Activated CD8-positive, alpha-beta T cell treated with anti-CD3 and anti-CD28 coated beads, Interleukin-2, amount 10 ng/mL, durations not matched to agents 7 days and 5 days (primary cell): ENCODE measurements around the gene PRR12. TPM values are rescaled to one million over a fixed set of nuclear protein-coding genes. Genes with fewer than 3 reads are reported as not detected.

Experiments
- ATAC-seq: fragments of 150-1000 bp; cut with Tn5 transposase; one replicate; pipeline ENCODE4 v1.10.0; 2021; ENCODE audit warnings: moderate library complexity
- CTCF ChIA-PET: fragments of 350-600 bp; sonication (Branson Sonifier 250); formaldehyde crosslinking; loops from one replicate; lab custom pipeline; 2021; ENCODE audit warnings: antibody characterized with exemption; lab: Charles Lee
- POLR2A ChIA-PET: fragments of 350-600 bp; sonication (Branson Sonifier 250); formaldehyde crosslinking; loops from one replicate; lab custom pipeline; 2021; ENCODE audit warnings: antibody characterized with exemption; lab: Charles Lee
- DNase-seq: peaks from one replicate; pipeline ENCODE4 v3.0.0-alpha.2; 2020
- H3K27ac Mint-ChIP-seq: one replicate; pipeline ENCODE4 v1.8.0; 2021; ENCODE audit warnings: mild to moderate bottlenecking, mixed read lengths
- H3K27me3 Mint-ChIP-seq: one replicate; pipeline ENCODE4 v1.8.0; 2021; ENCODE audit warnings: low read depth, mixed read lengths
- H3K36me3 Mint-ChIP-seq: one replicate; pipeline ENCODE4 v1.8.0; 2021; ENCODE audit warnings: low read depth, mixed read lengths
- H3K4me1 Mint-ChIP-seq: one replicate; pipeline ENCODE4 v1.8.0; 2021; ENCODE audit warnings: low read depth, mixed read lengths
- H3K4me3 Mint-ChIP-seq: one replicate; pipeline ENCODE4 v1.8.0; 2021; ENCODE audit warnings: mild to moderate bottlenecking, mixed read lengths
- H3K9me3 Mint-ChIP-seq: one replicate; pipeline ENCODE4 v1.8.0; 2022; ENCODE audit warnings: mixed read lengths; ENCODE audit not compliant: insufficient read depth
- total RNA-seq, 2 experiments: library from RNA; stranded (reverse); gene quantifications; one replicate each; pipeline ENCODE4 v1.2.3, GENCODE V29; 2021

The PRR12 gene
- total RNA-seq, 2 experiments from 2014 or later: 39.4 to 39.9 TPM

- CTCF ChIA-PET: interaction anchor here (0.6 to 3.3 kb wide), 14 partner anchors 10 to 110 kb away, joined by 3 to 43 read pairs (median 4); partner anchors contain the start of genes ADM5, FLT3LG, PRMT1 and RPS11
- no peak for DNase-seq
- H3K27ac Mint-ChIP-seq: peak overlapping the region; percentile 91
- H3K9me3 Mint-ChIP-seq: no peaks in the 10 kb centered on the region
- H3K4me1 Mint-ChIP-seq: peaks cover 36% of the 10 kb centered on the region
- POLR2A ChIA-PET: interaction anchor here (0.6 to 3.2 kb wide), 16 partner anchors 10 to 338 kb away, joined by 3 to 41 read pairs (median 6); partner anchors contain the start of genes BCL2L12, FCGRT, IRF3 and PRMT1
- peak; percentile 10 for ATAC-seq
- H3K36me3 Mint-ChIP-seq: peaks cover 20% of the 10 kb centered on the region
- peak overlapping the region; percentile 96 for H3K4me3 Mint-ChIP-seq
- H3K27me3 Mint-ChIP-seq: no peaks in the 10 kb centered on the region
These were observed 11.1 kb upstream of the PRR12 start for GRCh38 chr19:49579947-49580263.

- H3K4me3 Mint-ChIP-seq: peak within 1 kb of the TSS; percentile 96
- CTCF ChIA-PET: interaction anchor here (0.6 to 3.3 kb wide), 13 partner anchors 10 to 109 kb away, joined by 3 to 43 read pairs (median 4); partner anchors contain the start of genes ADM5, FLT3LG, PRMT1 and RPS11
- H3K27me3 Mint-ChIP-seq: no peaks in the 10 kb centered on the region
- peak; percentile 98 for DNase-seq
- H3K27ac Mint-ChIP-seq: peak within 1 kb of the TSS; percentile 91
- POLR2A ChIA-PET: interaction anchor here (0.6 to 3.2 kb wide), 22 partner anchors 9 to 338 kb away, joined by 3 to 41 read pairs (median 5); partner anchors contain the start of genes BCL2L12, FCGRT, IRF3 and PRMT1
- no peaks in the 10 kb centered on the region for H3K9me3 Mint-ChIP-seq
- peak; percentile 97 for ATAC-seq
- H3K36me3 Mint-ChIP-seq: peaks cover 16% of the 10 kb centered on the region
- H3K4me1 Mint-ChIP-seq: peaks cover 33% of the 10 kb centered on the region
These were observed 10.5 kb upstream of the PRR12 start, which contains the start of gene NOSIP for GRCh38 chr19:49580264-49581006. NOSIP (minus strand) TSS chr19:49580556; CDS start chr19:49560691, 19,865 bp downstream.

GRCh38 chr19:49581007-49581508, 9.9 kb upstream of the PRR12 start, which contains the start of gene PRRG2:
PRRG2 (plus strand) TSS chr19:49581316; CDS start chr19:49583220, 1,904 bp downstream.
- Mint-ChIP-seq H3K27ac (peak within 1 kb of the TSS; percentile 91), H3K4me1 (peaks cover 33% of the 10 kb centered on the region), H3K27me3 (no peaks in the 10 kb centered on the region), H3K36me3 (peaks cover 13% of the 10 kb centered on the region), H3K4me3 (peak within 1 kb of the TSS; percentile 96), H3K9me3 (no peaks in the 10 kb centered on the region)
- ChIA-PET CTCF (interaction anchor here (0.9 to 3.3 kb wide), 9 partner anchors 9 to 108 kb away, joined by 3 to 43 read pairs (median 10); partner anchors contain the start of genes FLT3LG and PRMT1), POLR2A (interaction anchor here (0.6 to 3.2 kb wide), 19 partner anchors 8 to 98 kb away, joined by 3 to 41 read pairs (median 5); partner anchors contain the start of genes BCL2L12, FCGRT, IRF3 and PRMT1)
- DNase-seq: no peak
- no peak for ATAC-seq

GRCh38 chr19:49583239-49583638, 7.7 kb upstream of the PRR12 start:
- Mint-ChIP-seq H3K36me3 (peaks cover 5% of the 10 kb centered on the region), H3K27ac (no peak overlapping the region), H3K4me1 (peaks cover 21% of the 10 kb centered on the region), H3K9me3 (no peaks in the 10 kb centered on the region), H3K4me3 (no peak overlapping the region), H3K27me3 (no peaks in the 10 kb centered on the region)
- POLR2A ChIA-PET: interaction anchor here (0.6 kb wide), 1 partner anchor 84 kb away, joined by 3 read pairs; no protein-coding TSS in a partner anchor
- ATAC-seq: no peak
- DNase-seq: no peak
- CTCF ChIA-PET: interaction anchor here (1.5 kb wide), 1 partner anchor 95 kb away, joined by 3 read pairs; no protein-coding TSS in a partner anchor

- H3K27ac Mint-ChIP-seq: no peak overlapping the region
These were observed 6.0 kb upstream of the PRR12 start for GRCh38 chr19:49585023-49585422.

GRCh38 chr19:49587227-49587626, 3.8 kb upstream of the PRR12 start:
- DNase-seq (no peak), ATAC-seq (no peak)
- POLR2A ChIA-PET: no interaction called here
- CTCF ChIA-PET: interaction anchor here (0.9 to 1.9 kb wide), 3 partner anchors 17 to 98 kb away, joined by 3 to 6 read pairs (median 5); no protein-coding TSS in a partner anchor
- Mint-ChIP-seq H3K4me3 (no peak overlapping the region), H3K27ac (no peak overlapping the region), H3K9me3 (no peaks in the 10 kb centered on the region), H3K36me3 (peaks cover 1% of the 10 kb centered on the region), H3K4me1 (peaks cover 11% of the 10 kb centered on the region), H3K27me3 (peaks cover 2% of the 10 kb centered on the region)

More at GRCh38 chr19:49585023-49585422, 6.0 kb upstream of the PRR12 start:
- H3K9me3 Mint-ChIP-seq: no peaks in the 10 kb centered on the region
- CTCF ChIA-PET: no interaction called here
- peaks cover 2% of the 10 kb centered on the region for H3K27me3 Mint-ChIP-seq
- DNase-seq: no peak
- H3K4me1 Mint-ChIP-seq: peaks cover 17% of the 10 kb centered on the region
- peaks cover 2% of the 10 kb centered on the region for H3K36me3 Mint-ChIP-seq
- ATAC-seq: no peak
- POLR2A ChIA-PET: no interaction called here
- no peak overlapping the region for H3K4me3 Mint-ChIP-seq

- CTCF ChIA-PET: interaction anchor here (1.6 kb wide), 1 partner anchor 92 kb away, joined by 5 read pairs; no protein-coding TSS in a partner anchor
These were observed 2.4 kb upstream of the PRR12 start for GRCh38 chr19:49588365-49589122.

GRCh38 chr19:49589502-49589905, 1.5 kb upstream of the PRR12 start:
- no peak for ATAC-seq
- H3K9me3 Mint-ChIP-seq: no peaks in the 10 kb centered on the region
- H3K27me3 Mint-ChIP-seq: peaks cover 2% of the 10 kb centered on the region
- H3K36me3 Mint-ChIP-seq: peaks cover 16% of the 10 kb centered on the region
- ChIA-PET POLR2A (interaction anchor here (0.6 to 3.6 kb wide), 6 partner anchors 10 to 1215 kb away, joined by 3 to 41 read pairs (median 6); partner anchors contain the start of genes NOSIP, PRMT1, PRRG2 and RRAS), CTCF (interaction anchor here (0.7 to 1.5 kb wide), 7 partner anchors 9 to 280 kb away, joined by 3 to 10 read pairs (median 3); partner anchors contain the start of genes NOSIP, PRMT1 and RRAS)
- peak overlapping the region; percentile 35 for H3K27ac Mint-ChIP-seq
- peak; percentile 35 for DNase-seq
- H3K4me1 Mint-ChIP-seq: peaks cover 30% of the 10 kb centered on the region
- no peak overlapping the region for H3K4me3 Mint-ChIP-seq

More at GRCh38 chr19:49588365-49589122, 2.4 kb upstream of the PRR12 start:
- Mint-ChIP-seq H3K27me3 (peaks cover 2% of the 10 kb centered on the region), H3K9me3 (no peaks in the 10 kb centered on the region), H3K4me3 (no peak overlapping the region), H3K36me3 (peaks cover 8% of the 10 kb centered on the region), H3K4me1 (peaks cover 20% of the 10 kb centered on the region), H3K27ac (peak overlapping the region; percentile 12)
- ATAC-seq (no peak), DNase-seq (peak; percentile 37)
- POLR2A ChIA-PET: interaction anchor here (1.1 to 3.5 kb wide), 2 partner anchors 9 to 101 kb away, joined by 4 to 41 read pairs; partner anchors contain the start of genes NOSIP and PRRG2

- POLR2A ChIA-PET: interaction anchor here (0.6 to 3.6 kb wide), 7 partner anchors 11 to 1214 kb away, joined by 3 to 41 read pairs (median 5); partner anchors contain the start of genes NOSIP, PRMT1, PRRG2 and RRAS
- peaks cover 2% of the 10 kb centered on the region for H3K27me3 Mint-ChIP-seq
- H3K27ac Mint-ChIP-seq: peak overlapping the region; percentile 92
- peaks cover 31% of the 10 kb centered on the region for H3K4me1 Mint-ChIP-seq
- peak overlapping the region; percentile 80 for H3K4me3 Mint-ChIP-seq
- H3K36me3 Mint-ChIP-seq: peaks cover 21% of the 10 kb centered on the region
- DNase-seq (peak; percentile 98), ATAC-seq (peak; percentile 85)
- H3K9me3 Mint-ChIP-seq: no peaks in the 10 kb centered on the region
- CTCF ChIA-PET: interaction anchor here (0.7 to 1.5 kb wide), 8 partner anchors 10 to 279 kb away, joined by 3 to 10 read pairs (median 4); partner anchors contain the start of genes NOSIP, PRMT1 and RRAS
These were observed 661 bp upstream of the PRR12 start for GRCh38 chr19:49590071-49590970.
